Breast epithelium (tissue), 3 donors: ENCODE results near the gene ARRDC2.

Source experiments
- CTCF ChIP-seq, 3 donors: fragments of 450-650 bp; IDR thresholded peaks; one replicate each; pipeline ENCODE4 v1.5.1; 2016 to 2017; ENCODE audit warnings: antibody characterized with exemption in 3 of 3, mild to moderate bottlenecking in 3 of 3, moderate library complexity in 3 of 3
- POLR2A ChIP-seq: fragments of 450-650 bp; IDR thresholded peaks from one replicate; pipeline ENCODE4 v1.6.1; 2016; ENCODE audit warnings: antibody characterized with exemption, mild to moderate bottlenecking, moderate library complexity
- POLR2AphosphoS5 ChIP-seq, 3 donors: sonication (generic); formaldehyde crosslinking; IDR thresholded peaks; one replicate each; pipeline ENCODE4 v1.6.1; 2017; ENCODE audit warnings: antibody characterized with exemption in 3 of 3

- TF ChIP-seq CTCF (IDR thresholded peaks at IDR 0.05) (no peak), POLR2A (no peak), POLR2AphosphoS5 (IDR thresholded peaks at IDR 0.05) (no peak)
Measured at GRCh38 chr19:17998827-17999150, 9.2 kb upstream of the ARRDC2 start.
